HepG2 (cell line): ENCODE measurements around the gene LYRM4. TPM values are rescaled to one million over a fixed set of nuclear protein-coding genes. Genes with fewer than 3 reads are reported as not detected.

Experiments
- ATAC-seq: fragments of 200-7000 bp; cut with Tn5 transposase; 3 replicates; pipeline ENCODE4 v1.9.1; 2020; ENCODE audit warnings: mild to moderate bottlenecking, moderate library complexity
- BruUV-seq: library from RNA; stranded (reverse); fragments of 400-500 nt; replicated peaks from 2 replicates; lab custom pipeline; 2021; lab: Mats Ljungman, UMichigan
- CTCF ChIA-PET: fragments of 300-600 bp; formaldehyde crosslinking; extraction: SDS; loops from one replicate; lab custom pipeline; 2021; ENCODE audit warnings: low total read pairs, inconsistent platforms, low intra/inter-chr PET ratio; lab: Yijun Ruan, JAX
- POLR2A ChIA-PET: fragments of 350-600 bp; sonication (Branson Sonifier 250); formaldehyde crosslinking; loops from one replicate; lab custom pipeline; 2020; ENCODE audit warnings: antibody characterized with exemption, inconsistent platforms; lab: Yijun Ruan, JAX
- DNase-seq: peaks from one replicate; pipeline ENCODE4 v3.0.0-alpha.2; 2015; ENCODE audit warnings: low spot score
- FAIRE-seq: peaks from 3 replicates; lab custom pipeline; 2011; peaks lifted over from hg19 to GRCh38; lab: Jason Lieb, UNC
- H2AFZ ChIP-seq: one replicate; pipeline ENCODE4 v1.6.1; 2011; ENCODE audit warnings: low read length, inconsistent platforms
- H3K27ac ChIP-seq: fragments of 300-600 bp; 3 replicates; pipeline ENCODE4 v1.8.0; 2011; ENCODE audit warnings: mixed run types, mild to moderate bottlenecking, mixed read lengths, low read length, inconsistent platforms; ENCODE audit not compliant: insufficient read depth; ENCODE audit errors: extremely low read length
- H3K27me3 ChIP-seq, 2 experiments: fragments of 200-600 bp in 1 of 2; 2 replicates in 1 of 2; 3 replicates in 1 of 2; pipeline versions ENCODE4 v1.6.0 to v1.8.0; 2011; ENCODE audit warnings: low read length in 2 of 2, mild to moderate bottlenecking in 2 of 2, moderate library complexity in 2 of 2, inconsistent platforms in 1 of 2; ENCODE audit not compliant: insufficient read depth in 2 of 2, control insufficient read depth in 1 of 2
- H3K36me3 ChIP-seq, 2 experiments: fragments of 200-600 bp in 1 of 2; replicated peaks in 1 of 2; 2 replicates in 1 of 2; 3 replicates in 1 of 2; pipeline versions ENCODE4 v1.5.1 to v1.8.0; 2011; ENCODE audit warnings: low read length in 2 of 2, inconsistent platforms in 1 of 2; ENCODE audit not compliant: insufficient read depth in 2 of 2, control insufficient read depth in 1 of 2
- H3K4me1 ChIP-seq: 2 replicates; pipeline ENCODE4 v1.5.1; 2012; ENCODE audit warnings: low read length, inconsistent platforms; ENCODE audit not compliant: insufficient read depth
- H3K4me2 ChIP-seq: 2 replicates; pipeline ENCODE4 v1.6.0; 2011; ENCODE audit warnings: low read depth, low read length, inconsistent platforms
- H3K4me3 ChIP-seq, 3 experiments: fragments of 200-600 bp in 1 of 3; sonication (generic), shearing (Covaris generic) in 1 of 3; replicated peaks in 1 of 3; 2 replicates each; pipeline ENCODE4 v1.5.1; 2011 to 2016; ENCODE audit warnings: low read length in 3 of 3, inconsistent platforms in 2 of 3, low read depth in 2 of 3, mild to moderate bottlenecking in 2 of 3, control low read depth in 1 of 3, mixed read lengths in 1 of 3; ENCODE audit not compliant: insufficient read depth in 1 of 3
- H3K79me2 ChIP-seq: one replicate; pipeline ENCODE4 v1.6.1; 2011; ENCODE audit warnings: low read length, inconsistent platforms; ENCODE audit not compliant: insufficient read depth
- H3K9ac ChIP-seq: 2 replicates; pipeline ENCODE4 v1.6.0; 2011; ENCODE audit warnings: mild to moderate bottlenecking, low read depth, low read length, inconsistent platforms; ENCODE audit not compliant: insufficient read depth
- H3K9me3 ChIP-seq: 2 replicates; pipeline ENCODE4 v1.5.1; 2012; ENCODE audit warnings: mild to moderate bottlenecking, low read length
- H4K20me1 ChIP-seq: 2 replicates; pipeline ENCODE4 v1.6.0; 2011; ENCODE audit warnings: inconsistent platforms, mild to moderate bottlenecking, low read length, moderate library complexity; ENCODE audit not compliant: insufficient read depth
- FOXA3 ChIP-seq: IDR thresholded peaks from 2 replicates; pipeline ENCODE4 v1.6.1; 2016; ENCODE audit warnings: missing genetic modification reagents, missing compliant biosample characterization
- KAT8 ChIP-seq: IDR thresholded peaks from 2 replicates; pipeline ENCODE4 v1.6.1; 2016; ENCODE audit warnings: missing genetic modification reagents, missing compliant biosample characterization
- KLF16 ChIP-seq, 2 experiments: sonication (generic) in 1 of 2; formaldehyde crosslinking in 1 of 2; IDR thresholded peaks; 2 replicates each; pipeline versions ENCODE4 v1.6.1 to v1.8.0; 2016 to 2023; ENCODE audit warnings: missing genetic modification reagents in 2 of 2, missing compliant biosample characterization in 1 of 2
- KLF6 ChIP-seq: IDR thresholded peaks from 2 replicates; pipeline ENCODE4 v1.8.0; 2016; ENCODE audit warnings: missing biosample characterization, missing genetic modification reagents
- MXI1 ChIP-seq: IDR thresholded peaks from 3 replicates; pipeline ENCODE4 v1.6.1; 2012; ENCODE audit warnings: low read depth, low read length, inconsistent platforms, borderline replicate concordance
- PHF8 ChIP-seq: sonication (generic); formaldehyde crosslinking; IDR thresholded peaks from 2 replicates; pipeline ENCODE4 v1.5.0; 2020; ENCODE audit warnings: missing genetic modification reagents
- SMARCC2 ChIP-seq: fragments of 450-650 bp; IDR thresholded peaks from 2 replicates; pipeline ENCODE4 v1.6.1; 2017; ENCODE audit warnings: antibody characterized with exemption, mild to moderate bottlenecking
- TEAD3 ChIP-seq: optimal IDR thresholded peaks from 2 replicates; pipeline ENCODE3; 2016; ENCODE audit warnings: borderline replicate concordance
- ZNF180 ChIP-seq: sonication (generic); formaldehyde crosslinking; IDR thresholded peaks from 2 replicates; pipeline ENCODE4 v1.4.0; 2020; ENCODE audit warnings: low read depth, missing genetic modification reagents, borderline replicate concordance
- ZNF335 ChIP-seq: sonication (generic); formaldehyde crosslinking; IDR thresholded peaks from 2 replicates; pipeline ENCODE4 v1.4.0; 2020; ENCODE audit warnings: missing genetic modification reagents
- ZNF720 ChIP-seq: sonication (generic); formaldehyde crosslinking; IDR thresholded peaks from 2 replicates; pipeline ENCODE4 v1.4.0; 2020; ENCODE audit warnings: missing genetic modification reagents
- ZSCAN12 ChIP-seq: sonication (generic); formaldehyde crosslinking; IDR thresholded peaks from 2 replicates; pipeline ENCODE4 v1.9.0; 2021; ENCODE audit warnings: mild to moderate bottlenecking, missing genetic modification reagents
- WGBS: methylation state at CpG from one replicate; pipeline ENCODE4 v1.1.6; 2017; ENCODE audit warnings: low lambda C conversion rate; 5-methylcytosine and 5-hydroxymethylcytosine counted together
- in situ Hi-C: cut with HindIII; loops from 2 replicates; pipeline ENCODE4 v1.10.0; 2017; ENCODE audit warnings: low pct_unique_long_range_greater_than_20kb; ENCODE audit not compliant: extremely low pct_ligation_motif_present
- intact Hi-C: fragments of 100-400 bp; cut with micrococcal nuclease; formaldehyde crosslinking; loops from one replicate; pipeline ENCODE4 v1.10.0; 2022; ENCODE audit not compliant: unreplicated experiment
- polyA plus RNA-seq, 8 experiments: library from polyadenylated mRNA; depleted of rRNA in 3 of 8; stranded (reverse) in 7 of 8; unstranded in 1 of 8; fragments of >200 nt; fragmentation: Illumina TruSeq in 4 of 8; extraction: Trizol in 4 of 8; gene quantifications; 2 replicates each; pipeline versions ENCODE4 v1.2.1 to v1.2.3, GENCODE V29; 2011 to 2016; ENCODE audit warnings: low read depth in 4 of 8, missing spikeins in 1 of 8, mixed read lengths in 1 of 8; ENCODE audit not compliant: insufficient read depth in 1 of 8
- total RNA-seq, 5 experiments: library from RNA; depleted of rRNA; stranded (reverse); fragments of >200 nt; fragmentation: Illumina TruSeq; extraction: Trizol; gene quantifications; 2 replicates each; pipeline ENCODE4 v1.2.3, GENCODE V29; 2016; ENCODE audit warnings: low read depth in 1 of 5
- TF ChIP-seq, protein P1 (sequence below): sonication (generic); formaldehyde crosslinking; IDR thresholded peaks from 2 replicates; pipeline ENCODE4 v1.4.0; 2020; ENCODE audit warnings: missing genetic modification reagents
- TF ChIP-seq, protein P2 (sequence below): sonication (generic); formaldehyde crosslinking; IDR thresholded peaks from 2 replicates; pipeline ENCODE4 v1.4.0; 2020; ENCODE audit warnings: missing genetic modification reagents, borderline replicate concordance
- TF ChIP-seq, protein P3 (sequence below): sonication (generic); formaldehyde crosslinking; IDR thresholded peaks from 2 replicates; pipeline ENCODE4 v1.4.0; 2020; ENCODE audit warnings: mild to moderate bottlenecking, low read depth, missing genetic modification reagents

The LYRM4 gene
- total and polyA plus RNA-seq, 2 of the 13 experiments (the other 11 are each of a cell fraction or from before 2014, with no cell fraction given) = 64.6 to 67.5 TPM

DNA sequence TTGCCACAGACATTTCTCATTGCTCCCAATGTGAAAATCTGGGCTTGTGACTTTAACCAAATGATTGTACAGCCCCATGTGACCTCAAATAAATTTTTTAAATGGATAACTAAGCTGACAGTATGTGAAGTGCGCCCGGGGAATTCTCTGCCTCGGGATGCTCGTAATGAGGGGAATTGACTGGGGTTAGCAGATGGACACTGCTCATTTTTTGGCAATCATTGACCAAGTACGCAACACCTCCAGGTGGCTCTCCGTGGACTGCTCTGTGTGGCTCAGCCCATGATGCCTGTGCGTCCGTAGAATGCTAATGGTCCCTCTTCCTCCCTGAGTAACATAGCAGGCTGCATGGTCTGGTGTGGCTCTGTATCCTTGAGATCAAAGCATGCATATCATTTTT lies 42.9 kb upstream of the LYRM4 start (continued):
- TF ChIP-seq SMARCC2 = no peak

DNA sequence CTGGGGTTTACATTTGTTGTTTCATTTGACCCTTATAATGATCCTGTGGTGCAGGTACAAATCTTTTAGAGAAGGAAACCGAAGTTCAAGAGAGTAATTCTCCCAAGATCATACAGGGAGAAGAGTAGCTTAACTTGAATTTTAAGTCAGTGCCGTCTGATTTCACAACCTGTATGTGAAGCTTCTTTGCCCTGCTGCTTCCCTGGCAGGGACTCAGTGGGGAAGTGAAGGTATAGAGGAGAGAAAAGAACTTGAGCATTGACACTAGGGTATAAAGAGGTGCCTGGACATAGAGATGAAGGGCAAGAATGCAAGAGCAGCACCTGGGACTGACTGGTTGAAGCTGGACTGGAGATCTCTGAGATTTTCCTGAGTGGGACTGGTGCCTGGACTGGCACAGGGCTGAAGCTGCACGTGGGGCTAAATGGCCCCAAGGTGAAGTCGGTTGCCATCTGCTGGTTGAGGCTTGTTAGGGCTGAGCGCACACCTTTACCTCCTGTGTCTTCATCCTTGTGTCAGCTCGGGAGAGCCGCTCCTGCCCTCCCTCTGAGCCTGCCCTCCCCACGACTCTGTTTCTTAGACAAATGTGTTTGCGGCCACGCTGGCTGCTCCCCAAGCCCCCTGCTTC lies 42.4 kb upstream of the LYRM4 start:
- H3K4me3 ChIP-seq = no peak overlapping the region
- H3K36me3 ChIP-seq = no peaks in the 10 kb centered on the region
- no peaks in the 10 kb centered on the region for H3K9me3 ChIP-seq
- POLR2A ChIA-PET = no interaction called here
- H4K20me1 ChIP-seq = no peaks in the 10 kb centered on the region
- H3K79me2 ChIP-seq = peaks cover 5% of the 10 kb centered on the region
- FAIRE-seq (peak; percentile 63), DNase-seq (peak; percentile 73), ATAC-seq (peak; percentile 100)
- peak overlapping the region; percentile 13; the same call in 1 of the 2 replicates for H3K4me2 ChIP-seq
- WGBS = 48% methylated on average over 8 of the region's 10 CpGs
- peaks cover 16% of the 10 kb centered on the region for H3K4me1 ChIP-seq
- in situ Hi-C loops (loop anchor here (5.0 kb wide), 2 partner anchors 86 to 161 kb away; no protein-coding TSS in a partner anchor), intact Hi-C loops (loop anchor here (1.0 to 2.0 kb wide), 4 partner anchors 42 to 246 kb away; partner anchors contain the start of gene FARS2)
- no peak overlapping the region for H3K9ac ChIP-seq
- CTCF ChIA-PET = interaction anchor here (1.0 to 2.1 kb wide), 4 partner anchors 88 to 273 kb away, joined by 3 to 19 read pairs (median 10); no protein-coding TSS in a partner anchor
- no peak overlapping the region for H3K27ac ChIP-seq
- H2AFZ ChIP-seq = no peak overlapping the region
- no TSS peak for BruUV-seq
- H3K27me3 ChIP-seq = no peaks in the 10 kb centered on the region
- TF ChIP-seq MXI1 (peak; percentile 46; the same call in 1 of the 3 replicates), ZSCAN12 (CRISPR knock-in tag) (no peak), FOXA3 (CRISPR knock-in tag) (peak; percentile 5; the same call in 1 of the 2 replicates), ZNF180 (CRISPR knock-in tag) (no peak), ZNF720 (CRISPR knock-in tag) (no peak), PHF8 (CRISPR knock-in tag) (no peak), KLF16 (CRISPR knock-in tag; IDR thresholded peaks at IDR 0.05) (0 out of 4 replicates have a peak, but pooled peaks of 1 of the 2 experiments have one; percentile 28), ZNF335 (CRISPR knock-in tag) (peak; percentile 81; the same call in 1 of the 2 replicates), KLF6 (0 out of 2 replicates have a peak, but pooled peaks have one; percentile 36), TEAD3 (peak; percentile 60), KAT8 (CRISPR knock-in tag) (peak; percentile 47; the same call in 1 of the 2 replicates)
- TF ChIP-seq, protein P1, sequence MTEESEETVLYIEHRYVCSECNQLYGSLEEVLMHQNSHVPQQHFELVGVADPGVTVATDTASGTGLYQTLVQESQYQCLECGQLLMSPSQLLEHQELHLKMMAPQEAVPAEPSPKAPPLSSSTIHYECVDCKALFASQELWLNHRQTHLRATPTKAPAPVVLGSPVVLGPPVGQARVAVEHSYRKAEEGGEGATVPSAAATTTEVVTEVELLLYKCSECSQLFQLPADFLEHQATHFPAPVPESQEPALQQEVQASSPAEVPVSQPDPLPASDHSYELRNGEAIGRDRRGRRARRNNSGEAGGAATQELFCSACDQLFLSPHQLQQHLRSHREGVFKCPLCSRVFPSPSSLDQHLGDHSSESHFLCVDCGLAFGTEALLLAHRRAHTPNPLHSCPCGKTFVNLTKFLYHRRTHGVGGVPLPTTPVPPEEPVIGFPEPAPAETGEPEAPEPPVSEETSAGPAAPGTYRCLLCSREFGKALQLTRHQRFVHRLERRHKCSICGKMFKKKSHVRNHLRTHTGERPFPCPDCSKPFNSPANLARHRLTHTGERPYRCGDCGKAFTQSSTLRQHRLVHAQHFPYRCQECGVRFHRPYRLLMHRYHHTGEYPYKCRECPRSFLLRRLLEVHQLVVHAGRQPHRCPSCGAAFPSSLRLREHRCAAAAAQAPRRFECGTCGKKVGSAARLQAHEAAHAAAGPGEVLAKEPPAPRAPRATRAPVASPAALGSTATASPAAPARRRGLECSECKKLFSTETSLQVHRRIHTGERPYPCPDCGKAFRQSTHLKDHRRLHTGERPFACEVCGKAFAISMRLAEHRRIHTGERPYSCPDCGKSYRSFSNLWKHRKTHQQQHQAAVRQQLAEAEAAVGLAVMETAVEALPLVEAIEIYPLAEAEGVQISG = 0 out of 2 replicates have a peak, but pooled peaks have one; percentile 39
- TF ChIP-seq, protein P2, sequence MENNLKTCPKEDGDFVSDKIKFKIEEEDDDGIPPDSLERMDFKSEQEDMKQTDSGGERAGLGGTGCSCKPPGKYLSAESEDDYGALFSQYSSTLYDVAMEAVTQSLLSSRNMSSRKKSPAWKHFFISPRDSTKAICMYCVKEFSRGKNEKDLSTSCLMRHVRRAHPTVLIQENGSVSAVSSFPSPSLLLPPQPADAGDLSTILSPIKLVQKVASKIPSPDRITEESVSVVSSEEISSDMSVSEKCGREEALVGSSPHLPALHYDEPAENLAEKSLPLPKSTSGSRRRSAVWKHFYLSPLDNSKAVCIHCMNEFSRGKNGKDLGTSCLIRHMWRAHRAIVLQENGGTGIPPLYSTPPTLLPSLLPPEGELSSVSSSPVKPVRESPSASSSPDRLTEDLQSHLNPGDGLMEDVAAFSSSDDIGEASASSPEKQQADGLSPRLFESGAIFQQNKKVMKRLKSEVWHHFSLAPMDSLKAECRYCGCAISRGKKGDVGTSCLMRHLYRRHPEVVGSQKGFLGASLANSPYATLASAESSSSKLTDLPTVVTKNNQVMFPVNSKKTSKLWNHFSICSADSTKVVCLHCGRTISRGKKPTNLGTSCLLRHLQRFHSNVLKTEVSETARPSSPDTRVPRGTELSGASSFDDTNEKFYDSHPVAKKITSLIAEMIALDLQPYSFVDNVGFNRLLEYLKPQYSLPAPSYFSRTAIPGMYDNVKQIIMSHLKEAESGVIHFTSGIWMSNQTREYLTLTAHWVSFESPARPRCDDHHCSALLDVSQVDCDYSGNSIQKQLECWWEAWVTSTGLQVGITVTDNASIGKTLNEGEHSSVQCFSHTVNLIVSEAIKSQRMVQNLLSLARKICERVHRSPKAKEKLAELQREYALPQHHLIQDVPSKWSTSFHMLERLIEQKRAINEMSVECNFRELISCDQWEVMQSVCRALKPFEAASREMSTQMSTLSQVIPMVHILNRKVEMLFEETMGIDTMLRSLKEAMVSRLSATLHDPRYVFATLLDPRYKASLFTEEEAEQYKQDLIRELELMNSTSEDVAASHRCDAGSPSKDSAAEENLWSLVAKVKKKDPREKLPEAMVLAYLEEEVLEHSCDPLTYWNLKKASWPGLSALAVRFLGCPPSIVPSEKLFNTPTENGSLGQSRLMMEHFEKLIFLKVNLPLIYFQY (CRISPR knock-in tag) = no peak
- TF ChIP-seq, protein P3, sequence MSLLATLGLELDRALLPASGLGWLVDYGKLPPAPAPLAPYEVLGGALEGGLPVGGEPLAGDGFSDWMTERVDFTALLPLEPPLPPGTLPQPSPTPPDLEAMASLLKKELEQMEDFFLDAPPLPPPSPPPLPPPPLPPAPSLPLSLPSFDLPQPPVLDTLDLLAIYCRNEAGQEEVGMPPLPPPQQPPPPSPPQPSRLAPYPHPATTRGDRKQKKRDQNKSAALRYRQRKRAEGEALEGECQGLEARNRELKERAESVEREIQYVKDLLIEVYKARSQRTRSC (CRISPR knock-in tag) = no peak
